A673 (cell line): Measurements from ENCODE around the gene RBFOX2.

Source experiments
- EZH2 ChIP-seq: fragments of 200-600 bp; sonication (generic); IDR thresholded peaks from 2 replicates; pipeline ENCODE4 v1.6.1; 2017; ENCODE audit warnings: borderline replicate concordance, low read depth, mild to moderate bottlenecking, mixed read lengths, antibody characterized with exemption, low read length; ENCODE audit not compliant: poor library complexity, severe bottlenecking
- TF ChIP-seq, protein P1 (sequence below): fragments of 300-800, 200-600 bp; sonication (generic); conservative IDR thresholded peaks from 2 replicates; pipeline ENCODE4 v1.5.1; 2017; ENCODE audit warnings: low read depth, mild to moderate bottlenecking, antibody characterized with exemption, low read length, moderate library complexity, mixed read lengths

DNA sequence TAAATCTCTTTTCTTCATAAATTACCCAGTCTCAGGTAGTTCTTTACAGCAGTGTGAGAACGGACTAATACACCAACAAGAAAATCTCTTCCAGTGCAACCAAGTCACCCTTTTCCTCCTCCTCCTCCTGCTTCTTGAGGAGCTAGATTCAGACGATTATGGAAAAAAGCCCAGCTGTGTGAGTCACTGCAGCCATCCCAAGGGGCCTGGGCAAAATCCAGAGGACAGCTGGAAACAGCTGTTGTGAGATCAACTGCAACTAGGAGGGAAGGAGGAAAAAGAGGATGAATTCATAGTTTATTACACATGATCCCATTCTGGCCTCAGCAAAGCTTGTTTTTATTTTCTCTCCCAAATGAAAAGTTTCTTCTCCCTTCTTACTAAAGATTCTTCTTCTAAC, 32.9 kb downstream of the RBFOX2 start:
- TF ChIP-seq, protein P1, sequence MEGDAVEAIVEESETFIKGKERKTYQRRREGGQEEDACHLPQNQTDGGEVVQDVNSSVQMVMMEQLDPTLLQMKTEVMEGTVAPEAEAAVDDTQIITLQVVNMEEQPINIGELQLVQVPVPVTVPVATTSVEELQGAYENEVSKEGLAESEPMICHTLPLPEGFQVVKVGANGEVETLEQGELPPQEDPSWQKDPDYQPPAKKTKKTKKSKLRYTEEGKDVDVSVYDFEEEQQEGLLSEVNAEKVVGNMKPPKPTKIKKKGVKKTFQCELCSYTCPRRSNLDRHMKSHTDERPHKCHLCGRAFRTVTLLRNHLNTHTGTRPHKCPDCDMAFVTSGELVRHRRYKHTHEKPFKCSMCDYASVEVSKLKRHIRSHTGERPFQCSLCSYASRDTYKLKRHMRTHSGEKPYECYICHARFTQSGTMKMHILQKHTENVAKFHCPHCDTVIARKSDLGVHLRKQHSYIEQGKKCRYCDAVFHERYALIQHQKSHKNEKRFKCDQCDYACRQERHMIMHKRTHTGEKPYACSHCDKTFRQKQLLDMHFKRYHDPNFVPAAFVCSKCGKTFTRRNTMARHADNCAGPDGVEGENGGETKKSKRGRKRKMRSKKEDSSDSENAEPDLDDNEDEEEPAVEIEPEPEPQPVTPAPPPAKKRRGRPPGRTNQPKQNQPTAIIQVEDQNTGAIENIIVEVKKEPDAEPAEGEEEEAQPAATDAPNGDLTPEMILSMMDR, result no peak
- TF ChIP-seq EZH2, result no peak
